ENCODE data around the gene SLC47A1. TPM values are rescaled to one million over a fixed set of nuclear protein-coding genes. Genes with fewer than 3 reads are reported as not detected.
A peak's percentile ranks its signal among the peaks of the same experiment; 100 is the strongest.

Gene SLC47A1
- total and polyA plus RNA-seq, 2 of the 13 experiments (the other 11 are each of a cell fraction or from before 2014, with no cell fraction given) = 42.1 to 67.5 TPM

- TF ChIP-seq NFKBIZ (CRISPR knock-in tag; IDR thresholded peaks at IDR 0.05) (0 out of 2 replicates have a peak, but pooled peaks have one; percentile 26), SMC3 (IDR thresholded peaks at IDR 0.05; ENCODE audit: low read length) (peak; percentile 97), KAT7 (CRISPR knock-in tag; IDR thresholded peaks at IDR 0.05; ENCODE audit: borderline replicate concordance) (no peak), PCBP1 (IDR thresholded peaks at IDR 0.05; ENCODE audit: borderline replicate concordance, low read depth, low read length) (no peak), KMT2A (CRISPR knock-in tag; IDR thresholded peaks at IDR 0.05) (peak; percentile 45; the same call in 1 of the 2 replicates), ZNF589 (CRISPR knock-in tag; conservative IDR thresholded peaks at IDR 0.05) (no peak), BORCS8-MEF2B (CRISPR knock-in tag; IDR thresholded peaks at IDR 0.05) (0 out of 2 replicates have a peak, but pooled peaks have one; percentile 29), THAP8 (CRISPR knock-in tag; IDR thresholded peaks at IDR 0.05; ENCODE audit: borderline replicate concordance) (no peak), SUZ12 (IDR thresholded peaks at IDR 0.05; ENCODE audit: low read depth, low read length) (no peak), MXI1 (IDR thresholded peaks at IDR 0.05; ENCODE audit: borderline replicate concordance, low read depth, low read length) (no peak), EHMT2 (IDR thresholded peaks at IDR 0.05; ENCODE audit: borderline replicate concordance, low read depth, low read length) (no peak), ZNF567 (CRISPR knock-in tag; IDR thresholded peaks at IDR 0.05; ENCODE audit: borderline replicate concordance) (no peak), ZKSCAN8 (CRISPR knock-in tag; IDR thresholded peaks at IDR 0.05; ENCODE audit: borderline replicate concordance) (0 out of 2 replicates have a peak, but pooled peaks have one; percentile 22), DMAP1 (CRISPR knock-in tag; IDR thresholded peaks at IDR 0.05) (no peak), PAWR (CRISPR knock-in tag; IDR thresholded peaks at IDR 0.05; ENCODE audit: borderline replicate concordance) (no peak), ATF2 (CRISPR knock-in tag; IDR thresholded peaks at IDR 0.05) (peak; percentile 11; the same call in 1 of the 2 replicates), RCOR2 (CRISPR knock-in tag; IDR thresholded peaks at IDR 0.05) (peak; percentile 32; the same call in 1 of the 2 replicates), ELF3 (CRISPR knock-in tag; IDR thresholded peaks at IDR 0.05) (0 out of 2 replicates have a peak, but pooled peaks have one; percentile 24)
- TF ChIP-seq, protein P1, sequence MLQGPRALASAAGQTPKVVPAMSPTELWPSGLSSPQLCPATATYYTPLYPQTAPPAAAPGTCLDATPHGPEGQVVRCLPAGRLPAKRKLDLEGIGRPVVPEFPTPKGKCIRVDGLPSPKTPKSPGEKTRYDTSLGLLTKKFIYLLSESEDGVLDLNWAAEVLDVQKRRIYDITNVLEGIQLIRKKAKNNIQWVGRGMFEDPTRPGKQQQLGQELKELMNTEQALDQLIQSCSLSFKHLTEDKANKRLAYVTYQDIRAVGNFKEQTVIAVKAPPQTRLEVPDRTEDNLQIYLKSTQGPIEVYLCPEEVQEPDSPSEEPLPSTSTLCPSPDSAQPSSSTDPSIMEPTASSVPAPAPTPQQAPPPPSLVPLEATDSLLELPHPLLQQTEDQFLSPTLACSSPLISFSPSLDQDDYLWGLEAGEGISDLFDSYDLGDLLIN (CRISPR knock-in tag; IDR thresholded peaks at IDR 0.05; ENCODE audit: borderline replicate concordance) = no peak
- TF ChIP-seq, protein P2, sequence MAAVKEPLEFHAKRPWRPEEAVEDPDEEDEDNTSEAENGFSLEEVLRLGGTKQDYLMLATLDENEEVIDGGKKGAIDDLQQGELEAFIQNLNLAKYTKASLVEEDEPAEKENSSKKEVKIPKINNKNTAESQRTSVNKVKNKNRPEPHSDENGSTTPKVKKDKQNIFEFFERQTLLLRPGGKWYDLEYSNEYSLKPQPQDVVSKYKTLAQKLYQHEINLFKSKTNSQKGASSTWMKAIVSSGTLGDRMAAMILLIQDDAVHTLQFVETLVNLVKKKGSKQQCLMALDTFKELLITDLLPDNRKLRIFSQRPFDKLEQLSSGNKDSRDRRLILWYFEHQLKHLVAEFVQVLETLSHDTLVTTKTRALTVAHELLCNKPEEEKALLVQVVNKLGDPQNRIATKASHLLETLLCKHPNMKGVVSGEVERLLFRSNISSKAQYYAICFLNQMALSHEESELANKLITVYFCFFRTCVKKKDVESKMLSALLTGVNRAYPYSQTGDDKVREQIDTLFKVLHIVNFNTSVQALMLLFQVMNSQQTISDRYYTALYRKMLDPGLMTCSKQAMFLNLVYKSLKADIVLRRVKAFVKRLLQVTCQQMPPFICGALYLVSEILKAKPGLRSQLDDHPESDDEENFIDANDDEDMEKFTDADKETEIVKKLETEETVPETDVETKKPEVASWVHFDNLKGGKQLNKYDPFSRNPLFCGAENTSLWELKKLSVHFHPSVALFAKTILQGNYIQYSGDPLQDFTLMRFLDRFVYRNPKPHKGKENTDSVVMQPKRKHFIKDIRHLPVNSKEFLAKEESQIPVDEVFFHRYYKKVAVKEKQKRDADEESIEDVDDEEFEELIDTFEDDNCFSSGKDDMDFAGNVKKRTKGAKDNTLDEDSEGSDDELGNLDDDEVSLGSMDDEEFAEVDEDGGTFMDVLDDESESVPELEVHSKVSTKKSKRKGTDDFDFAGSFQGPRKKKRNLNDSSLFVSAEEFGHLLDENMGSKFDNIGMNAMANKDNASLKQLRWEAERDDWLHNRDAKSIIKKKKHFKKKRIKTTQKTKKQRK (IDR thresholded peaks at IDR 0.05; ENCODE audit: low read length) = no peak
- TF ChIP-seq, protein P3, sequence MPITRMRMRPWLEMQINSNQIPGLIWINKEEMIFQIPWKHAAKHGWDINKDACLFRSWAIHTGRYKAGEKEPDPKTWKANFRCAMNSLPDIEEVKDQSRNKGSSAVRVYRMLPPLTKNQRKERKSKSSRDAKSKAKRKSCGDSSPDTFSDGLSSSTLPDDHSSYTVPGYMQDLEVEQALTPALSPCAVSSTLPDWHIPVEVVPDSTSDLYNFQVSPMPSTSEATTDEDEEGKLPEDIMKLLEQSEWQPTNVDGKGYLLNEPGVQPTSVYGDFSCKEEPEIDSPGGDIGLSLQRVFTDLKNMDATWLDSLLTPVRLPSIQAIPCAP (CRISPR knock-in tag; IDR thresholded peaks at IDR 0.05; ENCODE audit: low read depth) = no peak
- TF ChIP-seq, protein P4, sequence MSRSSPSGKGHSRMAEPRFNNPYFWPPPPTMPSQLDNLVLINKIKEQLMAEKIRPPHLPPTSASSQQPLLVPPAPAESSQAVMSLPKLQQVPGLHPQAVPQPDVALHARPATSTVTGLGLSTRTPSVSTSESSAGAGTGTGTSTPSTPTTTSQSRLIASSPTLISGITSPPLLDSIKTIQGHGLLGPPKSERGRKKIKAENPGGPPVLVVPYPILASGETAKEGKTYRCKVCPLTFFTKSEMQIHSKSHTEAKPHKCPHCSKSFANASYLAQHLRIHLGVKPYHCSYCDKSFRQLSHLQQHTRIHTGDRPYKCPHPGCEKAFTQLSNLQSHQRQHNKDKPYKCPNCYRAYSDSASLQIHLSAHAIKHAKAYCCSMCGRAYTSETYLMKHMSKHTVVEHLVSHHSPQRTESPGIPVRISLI (CRISPR knock-in tag; IDR thresholded peaks at IDR 0.05; ENCODE audit: borderline replicate concordance) = no peak
These were observed 19.7 kb upstream of the SLC47A1 start (continued) for GRCh38 chr17:19513897-19514488.
